Measurements from ENCODE around the gene TSFM.

- TF ChIP-seq, protein P1, sequence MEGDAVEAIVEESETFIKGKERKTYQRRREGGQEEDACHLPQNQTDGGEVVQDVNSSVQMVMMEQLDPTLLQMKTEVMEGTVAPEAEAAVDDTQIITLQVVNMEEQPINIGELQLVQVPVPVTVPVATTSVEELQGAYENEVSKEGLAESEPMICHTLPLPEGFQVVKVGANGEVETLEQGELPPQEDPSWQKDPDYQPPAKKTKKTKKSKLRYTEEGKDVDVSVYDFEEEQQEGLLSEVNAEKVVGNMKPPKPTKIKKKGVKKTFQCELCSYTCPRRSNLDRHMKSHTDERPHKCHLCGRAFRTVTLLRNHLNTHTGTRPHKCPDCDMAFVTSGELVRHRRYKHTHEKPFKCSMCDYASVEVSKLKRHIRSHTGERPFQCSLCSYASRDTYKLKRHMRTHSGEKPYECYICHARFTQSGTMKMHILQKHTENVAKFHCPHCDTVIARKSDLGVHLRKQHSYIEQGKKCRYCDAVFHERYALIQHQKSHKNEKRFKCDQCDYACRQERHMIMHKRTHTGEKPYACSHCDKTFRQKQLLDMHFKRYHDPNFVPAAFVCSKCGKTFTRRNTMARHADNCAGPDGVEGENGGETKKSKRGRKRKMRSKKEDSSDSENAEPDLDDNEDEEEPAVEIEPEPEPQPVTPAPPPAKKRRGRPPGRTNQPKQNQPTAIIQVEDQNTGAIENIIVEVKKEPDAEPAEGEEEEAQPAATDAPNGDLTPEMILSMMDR (IDR thresholded peaks at IDR 0.05) = no peak
- no peak for TF ChIP-seq POLR2A (IDR thresholded peaks at IDR 0.05)
Observed at GRCh38 chr12:57826966-57827365, 44.4 kb downstream of the TSFM start.
